ENCODE results near the gene BDKRB1.

BDKRB1 gene

DNA sequence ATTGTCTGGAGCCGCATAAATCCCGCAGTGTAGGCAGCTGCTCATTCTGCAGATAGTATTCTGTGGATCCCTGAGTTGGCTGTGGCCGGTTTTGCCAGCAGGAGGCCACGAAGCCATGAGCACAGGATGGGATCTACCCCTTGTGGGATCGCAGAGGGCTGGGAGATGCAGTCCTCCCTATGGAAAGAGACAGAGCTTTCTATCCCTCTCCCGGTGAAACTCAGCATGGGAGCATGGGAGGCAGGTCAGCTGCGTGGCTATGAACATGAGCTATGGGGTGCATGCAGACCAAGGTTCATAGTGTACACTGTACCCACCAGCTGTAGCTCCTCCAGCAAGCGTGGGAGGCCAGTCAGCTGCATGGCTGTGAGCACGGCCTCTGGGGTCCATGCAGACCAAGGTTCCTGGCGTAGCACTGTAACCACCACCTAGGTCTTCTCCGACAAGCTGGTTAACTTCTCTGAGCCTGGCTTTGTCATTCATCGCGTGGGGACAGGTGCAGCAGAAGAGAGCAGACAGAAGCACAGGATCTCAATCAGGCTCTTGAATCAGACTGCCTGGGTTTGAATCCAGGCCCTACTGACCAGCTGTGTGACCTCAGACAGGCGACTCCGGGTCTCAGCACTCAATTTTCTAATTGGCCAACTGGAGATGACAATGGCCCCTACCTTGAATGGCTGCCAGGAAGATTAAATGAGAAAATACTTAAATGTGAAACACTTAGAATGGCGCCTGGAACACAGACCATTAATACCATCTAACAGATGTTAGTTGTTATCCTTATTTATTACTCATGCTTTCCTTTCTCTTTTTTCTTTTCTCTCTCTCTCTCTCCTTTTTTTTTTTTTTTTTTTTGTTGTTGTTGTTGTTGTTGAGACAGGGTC lies 6.0 kb downstream of the BDKRB1 start:
- DNase-seq: no peak

DNA sequence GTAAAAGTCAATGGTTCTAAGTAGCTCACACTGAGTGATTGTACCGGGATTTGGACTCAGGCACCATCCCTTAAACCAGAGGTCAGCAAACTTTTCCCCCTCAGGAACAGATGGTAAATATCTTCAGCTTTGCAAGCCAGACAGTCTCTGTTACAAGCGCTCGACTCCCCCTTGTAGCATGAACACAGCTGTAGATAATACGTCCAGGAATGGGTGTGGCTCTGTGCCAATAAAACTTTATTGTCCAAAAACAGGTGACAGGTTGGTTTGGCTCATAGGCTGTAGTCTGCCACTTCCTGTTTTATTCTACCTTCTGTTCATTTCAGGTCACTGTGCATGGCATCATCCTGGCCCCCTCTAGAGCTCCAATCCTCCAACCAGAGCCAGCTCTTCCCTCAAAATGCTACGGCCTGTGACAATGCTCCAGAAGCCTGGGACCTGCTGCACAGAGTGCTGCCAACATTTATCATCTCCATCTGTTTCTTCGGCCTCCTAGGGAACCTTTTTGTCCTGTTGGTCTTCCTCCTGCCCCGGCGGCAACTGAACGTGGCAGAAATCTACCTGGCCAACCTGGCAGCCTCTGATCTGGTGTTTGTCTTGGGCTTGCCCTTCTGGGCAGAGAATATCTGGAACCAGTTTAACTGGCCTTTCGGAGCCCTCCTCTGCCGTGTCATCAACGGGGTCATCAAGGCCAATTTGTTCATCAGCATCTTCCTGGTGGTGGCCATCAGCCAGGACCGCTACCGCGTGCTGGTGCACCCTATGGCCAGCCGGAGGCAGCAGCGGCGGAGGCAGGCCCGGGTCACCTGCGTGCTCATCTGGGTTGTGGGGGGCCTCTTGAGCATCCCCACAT lies 7.6 kb downstream of the BDKRB1 start:
- no peak for DNase-seq

DNA sequence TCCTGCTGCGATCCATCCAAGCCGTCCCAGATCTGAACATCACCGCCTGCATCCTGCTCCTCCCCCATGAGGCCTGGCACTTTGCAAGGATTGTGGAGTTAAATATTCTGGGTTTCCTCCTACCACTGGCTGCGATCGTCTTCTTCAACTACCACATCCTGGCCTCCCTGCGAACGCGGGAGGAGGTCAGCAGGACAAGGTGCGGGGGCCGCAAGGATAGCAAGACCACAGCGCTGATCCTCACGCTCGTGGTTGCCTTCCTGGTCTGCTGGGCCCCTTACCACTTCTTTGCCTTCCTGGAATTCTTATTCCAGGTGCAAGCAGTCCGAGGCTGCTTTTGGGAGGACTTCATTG lies 8.2 kb downstream of the BDKRB1 start:
- DNase-seq: no peak

DNA sequence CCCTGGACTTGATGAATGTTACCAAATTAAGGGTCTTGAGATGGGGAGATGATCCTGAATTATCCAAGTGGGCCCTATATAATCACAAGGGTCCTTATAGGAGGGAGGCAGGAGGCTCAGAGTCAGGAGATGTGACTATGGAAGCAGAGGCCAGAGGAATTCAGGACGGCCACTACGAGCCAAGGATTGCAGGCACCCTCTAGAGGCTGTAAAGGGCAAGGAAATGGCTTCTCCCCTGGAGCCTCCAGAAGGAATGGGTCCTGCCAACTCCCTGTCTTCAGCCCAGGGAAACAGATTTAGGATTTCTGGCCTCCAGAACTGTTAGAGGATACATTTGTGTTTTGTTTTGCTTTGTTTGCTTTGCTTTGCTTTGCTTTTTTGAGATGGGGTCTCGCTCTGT lies 8.8 kb downstream of the BDKRB1 start:
- DNase-seq: no peak

DNA sequence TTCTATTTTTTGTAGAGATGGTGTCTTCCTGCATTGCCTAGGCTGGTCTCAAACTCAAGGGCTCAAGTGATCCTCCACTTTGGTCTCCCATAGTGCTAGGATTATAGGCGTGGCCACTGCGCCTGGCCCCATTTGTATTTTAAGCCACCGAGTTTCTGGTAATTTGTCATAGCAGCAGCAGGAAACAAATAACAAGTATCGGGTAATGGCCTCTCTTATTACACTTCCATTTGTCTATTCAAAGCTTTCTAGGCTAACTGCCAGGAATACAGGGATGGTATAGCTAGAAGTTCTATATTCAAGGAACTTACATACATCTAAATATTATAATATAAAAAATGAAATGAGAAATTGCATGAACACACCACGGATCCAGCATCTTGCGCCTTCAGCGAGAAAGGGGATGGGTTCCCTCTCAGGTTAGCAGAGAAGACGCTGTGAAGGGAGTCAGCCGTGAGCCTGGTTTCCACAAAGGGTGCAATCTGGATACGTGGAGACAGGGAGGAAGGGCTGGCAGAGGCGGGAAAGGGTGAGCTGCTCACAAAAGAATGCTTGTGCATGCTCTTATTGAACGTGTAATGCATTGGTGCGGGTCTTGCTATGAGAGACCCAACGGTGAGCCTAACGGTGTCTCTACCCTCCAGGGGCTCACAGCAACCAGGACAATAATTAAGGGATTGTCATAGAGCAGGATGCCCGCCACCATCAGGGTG lies 9.5 kb downstream of the BDKRB1 start:
- DNase-seq: no peak

DNA sequence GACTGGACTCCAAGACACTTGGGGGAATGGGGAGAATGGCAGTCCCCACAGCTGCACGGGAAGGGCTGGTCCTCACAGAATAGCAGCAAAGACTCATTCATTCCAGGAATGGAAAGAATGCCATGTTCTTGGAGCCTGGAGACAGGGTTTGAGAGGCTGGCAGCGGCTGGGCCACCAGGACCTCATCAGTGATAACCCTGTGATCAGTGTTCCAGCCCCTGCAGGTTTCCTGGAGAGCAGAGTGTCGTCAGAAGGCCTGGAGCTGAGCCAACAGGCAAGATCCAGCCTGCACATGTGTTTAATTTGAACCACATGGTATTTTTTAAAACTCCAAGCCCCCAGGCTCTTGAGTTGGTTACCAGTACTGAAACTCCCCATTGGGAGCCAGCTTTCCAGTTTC lies 11.3 kb downstream of the BDKRB1 start:
- no peak for DNase-seq

DNA sequence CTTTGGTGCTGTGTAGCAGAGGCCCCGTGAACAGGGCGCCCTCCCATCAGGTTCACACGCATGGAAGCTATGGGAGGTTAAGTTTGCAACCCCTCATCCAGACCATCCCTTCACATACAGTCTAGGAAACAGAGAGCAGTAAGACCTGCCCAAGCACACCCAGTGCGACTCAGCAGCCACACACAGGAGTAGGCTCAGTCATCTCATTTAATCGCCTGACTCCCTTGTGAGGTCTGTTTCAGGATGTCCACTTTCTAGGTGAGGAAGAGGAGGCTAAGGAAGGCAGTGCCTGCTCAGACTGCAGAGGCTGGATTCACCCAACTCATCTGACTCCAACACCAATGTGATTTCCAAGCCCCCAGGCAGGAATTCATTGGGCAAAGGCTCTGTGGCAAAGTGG lies 11.9 kb downstream of the BDKRB1 start:
- no peak for DNase-seq

DNA sequence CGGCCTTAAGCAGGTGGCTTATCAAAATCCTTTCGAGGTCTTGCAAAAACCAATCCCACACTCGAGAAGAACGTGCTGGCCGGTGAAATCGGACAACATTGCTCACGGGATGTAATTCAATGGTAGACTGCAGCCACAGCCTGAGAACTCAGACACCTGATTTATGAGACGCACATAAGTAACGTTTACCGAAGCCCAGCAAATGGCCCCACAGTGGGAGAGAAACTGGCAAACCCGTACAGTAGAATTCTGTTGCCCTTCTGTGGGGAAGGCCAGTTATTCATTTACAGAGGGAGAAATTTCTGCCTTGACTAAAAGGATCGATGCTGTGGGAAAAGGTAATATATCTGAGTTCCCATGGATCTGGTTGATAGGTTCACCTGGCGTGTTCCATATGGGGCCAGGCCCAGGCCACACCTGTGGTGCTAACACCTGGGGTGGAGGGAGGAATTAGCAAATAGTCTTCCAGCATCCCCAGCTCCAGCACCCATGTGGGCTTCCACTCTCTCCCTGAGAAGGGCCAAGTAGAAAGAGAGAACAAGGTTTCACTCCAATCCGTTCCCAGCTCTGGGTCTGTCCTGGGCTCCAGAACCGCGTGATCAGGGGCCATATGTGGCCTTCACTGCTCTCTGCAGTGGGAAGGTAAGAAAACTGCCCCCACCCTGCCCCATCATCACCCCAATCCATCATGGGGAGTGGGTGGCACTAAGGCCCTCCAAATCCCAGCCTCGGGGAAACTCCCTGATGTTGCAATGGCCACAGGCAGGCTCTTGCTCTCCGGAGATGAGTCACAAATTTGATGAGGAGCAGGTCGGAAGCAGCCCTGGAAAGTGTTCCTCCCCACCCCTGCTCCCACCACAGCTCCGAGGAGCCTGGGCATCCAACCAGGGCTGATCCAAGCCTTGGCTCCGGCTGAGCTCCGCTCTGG lies 12.7 kb downstream of the BDKRB1 start:
- DNase-seq: peak; percentile 81

DNA sequence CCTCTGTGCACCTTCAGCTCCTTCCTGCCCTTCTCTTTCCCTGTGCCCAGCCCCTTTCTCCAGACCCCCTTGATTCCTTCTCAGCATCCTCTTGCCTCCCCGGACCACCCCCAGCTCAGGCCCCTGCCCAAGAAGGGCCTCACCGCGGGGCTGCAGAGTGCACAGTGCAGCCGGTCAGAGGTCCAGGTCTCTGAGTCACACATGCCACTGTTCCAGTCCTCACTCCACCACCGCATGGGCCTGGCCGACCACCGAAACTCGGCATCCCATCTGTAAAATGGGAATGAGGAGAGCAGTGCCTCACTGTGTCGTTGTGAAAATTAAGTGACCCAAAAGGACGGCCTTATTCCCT lies 13.3 kb downstream of the BDKRB1 start:
- DNase-seq: no peak

DNA sequence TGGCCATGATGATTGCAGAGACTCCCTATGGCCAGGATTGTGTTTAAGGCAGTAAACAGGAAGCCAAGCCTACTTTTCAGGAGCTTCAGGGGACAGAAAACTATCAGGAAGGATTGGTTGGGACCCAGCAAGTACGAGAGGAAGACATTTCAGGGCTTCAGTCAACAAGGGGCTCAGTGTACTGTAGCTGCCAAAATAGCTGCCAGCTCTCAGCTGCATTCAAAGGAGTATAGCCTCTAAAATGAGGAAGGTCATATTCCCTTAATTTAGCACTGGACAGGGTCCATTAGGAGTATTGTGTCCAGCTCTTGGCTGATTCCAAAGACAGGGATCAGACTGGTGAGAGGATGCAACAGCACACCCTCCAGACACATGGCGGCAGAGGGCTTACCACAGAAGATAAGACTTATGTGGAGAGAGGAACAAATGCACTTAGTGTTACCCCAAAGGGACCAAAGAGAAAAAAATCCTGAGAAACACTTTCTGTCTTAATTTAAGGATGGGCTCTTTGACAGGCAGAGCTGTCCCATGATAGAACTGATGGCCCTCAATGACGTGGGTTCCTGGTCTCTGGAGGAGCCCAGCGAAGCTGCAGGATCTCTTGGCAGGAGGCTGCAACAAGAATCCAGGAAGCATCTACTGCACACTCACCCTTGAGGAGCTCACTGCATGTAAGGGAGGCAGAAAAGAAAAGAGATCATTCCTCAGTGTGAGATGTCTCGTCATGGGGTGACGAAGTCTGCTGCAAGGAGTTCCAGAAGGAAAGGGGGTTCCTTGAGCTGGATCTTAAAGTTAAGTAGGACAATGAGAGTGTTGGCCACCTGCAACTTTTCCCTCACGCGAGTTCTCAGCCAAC lies 14.8 kb downstream of the BDKRB1 start:
- DNase-seq: no peak

DNA sequence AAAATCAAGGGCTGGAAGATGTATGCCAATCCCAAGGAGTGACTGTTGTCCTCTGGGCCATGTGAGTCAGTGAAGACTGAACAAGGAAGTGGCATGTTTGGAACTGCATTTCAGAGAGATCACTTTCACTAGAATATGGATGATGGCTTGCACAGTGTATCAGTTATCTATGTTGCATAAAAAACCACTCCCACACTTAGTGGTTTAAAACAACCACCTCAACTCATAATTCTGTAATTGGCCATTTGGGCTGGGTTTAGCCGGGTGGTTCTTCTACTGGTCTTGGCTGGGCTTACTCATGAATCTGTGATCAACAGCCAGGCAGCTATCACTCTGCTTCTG lies 15.4 kb downstream of the BDKRB1 start:
- no peak for DNase-seq

DNA sequence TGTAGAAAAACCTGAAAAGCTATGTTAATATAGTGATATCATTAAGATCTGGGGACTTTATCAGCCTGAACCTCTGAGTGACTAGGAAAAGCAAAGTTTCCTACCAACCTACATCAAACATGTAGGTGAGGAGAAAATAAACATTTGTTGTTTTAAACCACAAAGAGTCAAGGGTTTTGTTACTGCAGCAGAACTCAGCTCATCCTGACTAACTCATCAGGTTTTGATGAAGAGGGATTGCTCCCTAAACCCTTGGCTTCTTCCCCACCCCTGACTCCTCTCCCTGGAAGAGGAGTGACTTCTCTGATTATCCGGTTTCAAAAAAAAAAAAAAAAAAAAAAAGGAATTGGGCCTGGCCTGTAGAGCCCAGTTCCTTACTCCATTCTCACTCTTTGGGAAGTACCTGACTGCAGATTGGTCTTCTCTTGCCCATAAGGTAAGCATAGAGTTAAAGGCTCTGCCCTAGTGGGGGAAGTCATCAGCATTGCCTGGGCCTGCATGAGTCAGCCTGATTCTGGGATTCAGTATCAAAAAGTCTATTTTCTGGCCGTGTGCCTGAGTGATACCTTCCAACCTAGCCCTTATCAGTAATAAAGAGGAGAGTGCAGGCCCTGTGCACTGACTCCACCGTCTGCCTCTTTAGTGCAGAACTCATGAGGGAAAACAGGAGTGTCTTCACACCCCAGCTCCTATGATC lies 16.9 kb downstream of the BDKRB1 start:
- no peak for DNase-seq

DNA sequence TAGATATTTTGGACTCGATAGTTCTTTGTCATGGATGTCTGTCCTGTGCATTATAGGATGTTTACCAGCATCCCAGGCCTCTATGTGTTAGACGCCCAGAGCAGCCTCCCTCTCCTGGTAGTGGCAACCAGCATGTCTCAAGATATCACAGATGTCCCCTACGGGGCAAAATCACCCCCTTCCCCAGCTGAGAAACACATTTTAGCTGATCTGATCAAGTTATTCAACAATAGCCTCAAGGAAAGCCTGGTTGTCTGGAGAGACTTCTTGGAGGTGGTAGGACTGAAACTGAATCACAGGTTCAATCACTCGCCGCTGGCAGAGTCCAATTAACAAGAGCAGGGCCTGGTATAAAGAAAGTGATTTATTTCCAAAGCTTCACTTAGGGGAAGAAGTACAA lies 17.6 kb downstream of the BDKRB1 start:
- no peak for DNase-seq

DNA sequence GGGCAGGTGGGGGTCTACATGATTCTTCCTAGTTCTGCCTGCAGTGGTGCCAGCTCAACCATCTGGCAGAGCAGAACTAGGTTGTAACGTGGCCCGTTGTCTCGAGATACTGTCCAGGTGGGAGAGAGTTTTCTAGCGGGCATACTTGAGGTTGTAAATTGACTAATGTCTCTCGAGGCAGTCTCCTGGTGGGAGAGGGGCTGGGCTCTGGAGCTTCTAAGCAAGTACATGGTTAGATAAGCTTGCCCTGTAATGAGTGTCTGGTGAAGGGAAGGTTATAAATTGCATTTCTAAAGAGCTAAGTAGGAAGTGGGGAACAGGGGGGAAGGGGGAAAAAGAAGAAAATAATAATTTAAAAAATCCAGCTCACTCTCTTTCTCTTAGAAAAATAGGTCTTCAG lies 18.1 kb downstream of the BDKRB1 start:
- no peak for DNase-seq

DNA sequence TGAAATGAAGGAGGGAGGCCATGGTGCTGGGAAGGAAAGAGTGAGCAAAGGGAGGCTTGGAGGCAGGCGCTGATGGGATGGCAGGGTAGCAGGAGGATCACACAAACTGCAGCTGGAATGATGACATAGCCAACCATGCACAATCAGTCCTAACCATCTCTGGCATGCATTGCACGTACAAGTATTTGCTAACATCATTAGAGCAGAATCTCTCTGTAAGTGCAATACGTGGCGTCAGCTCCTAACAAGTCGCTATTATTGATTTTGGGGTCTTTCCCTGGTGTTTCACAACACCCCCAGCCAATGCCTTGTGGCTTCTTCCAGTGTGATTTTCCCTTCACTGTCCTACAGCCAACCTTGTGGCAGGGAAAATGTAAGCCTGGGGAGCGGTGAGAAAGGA lies 18.5 kb downstream of the BDKRB1 start:
- no peak for DNase-seq

DNA sequence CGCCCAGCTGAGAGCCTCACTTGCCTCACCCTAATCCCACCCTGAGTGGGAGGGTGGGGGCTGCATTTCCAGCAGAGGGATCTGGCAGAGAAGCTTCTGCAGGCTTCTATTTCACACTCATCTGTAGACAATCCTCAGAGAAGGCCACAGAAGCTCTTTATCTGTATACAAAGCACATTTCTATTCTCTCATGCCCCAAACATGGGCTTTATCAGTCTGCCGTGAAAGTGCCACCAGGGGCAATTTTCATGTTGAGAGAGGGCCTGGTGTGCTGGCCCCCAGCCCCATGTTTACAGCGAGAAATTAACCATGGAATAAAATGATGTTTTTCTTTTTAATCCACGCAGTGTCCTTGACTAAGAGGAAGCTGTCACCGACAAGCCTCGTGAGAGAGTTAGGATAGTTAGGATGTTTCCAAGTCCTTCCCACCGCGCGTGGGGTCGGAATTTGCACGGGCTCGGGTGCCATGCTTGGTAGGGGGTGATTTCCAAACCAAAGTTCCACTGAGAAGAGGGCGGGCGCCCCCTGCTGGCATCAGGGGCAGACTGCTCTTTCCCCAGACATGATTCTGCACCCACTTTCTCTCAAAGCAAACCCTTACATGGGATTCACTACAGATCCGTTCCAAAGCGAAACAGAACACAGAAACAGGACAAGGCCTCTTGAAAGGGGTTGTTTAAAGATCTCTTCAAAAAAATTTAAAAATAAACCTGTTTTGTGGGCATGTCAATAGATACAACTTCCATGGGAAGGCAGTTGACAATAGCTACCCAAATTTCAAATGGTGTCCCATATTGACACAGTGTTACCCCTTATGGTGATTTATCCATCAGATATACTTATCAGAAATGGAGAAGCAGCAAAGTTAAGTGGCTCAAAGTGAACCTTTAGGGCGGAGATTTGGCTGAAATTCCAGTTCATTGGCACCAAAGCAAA lies 19.4 kb downstream of the BDKRB1 start:
- peak; percentile 35 for DNase-seq

DNA sequence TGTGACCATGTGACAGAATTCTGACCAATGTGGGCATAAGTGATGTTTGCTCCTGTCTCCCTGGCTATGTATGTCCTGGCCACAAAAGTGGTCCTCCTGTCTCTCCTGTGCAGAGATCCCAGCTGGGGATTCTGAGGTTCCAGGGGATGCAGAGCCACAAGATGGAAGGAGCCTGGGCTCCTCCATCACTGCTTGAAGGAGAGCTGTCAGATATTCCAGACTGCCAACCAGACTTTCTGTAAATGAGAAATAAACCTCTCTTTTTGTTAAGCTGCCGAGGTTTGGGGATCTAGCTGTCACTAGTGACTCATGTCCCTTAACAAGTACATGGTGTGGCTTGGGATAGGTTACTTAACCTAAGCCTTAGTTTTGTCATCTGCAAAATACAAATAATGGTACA lies 21.9 kb downstream of the BDKRB1 start:
- DNase-seq: no peak

DNA sequence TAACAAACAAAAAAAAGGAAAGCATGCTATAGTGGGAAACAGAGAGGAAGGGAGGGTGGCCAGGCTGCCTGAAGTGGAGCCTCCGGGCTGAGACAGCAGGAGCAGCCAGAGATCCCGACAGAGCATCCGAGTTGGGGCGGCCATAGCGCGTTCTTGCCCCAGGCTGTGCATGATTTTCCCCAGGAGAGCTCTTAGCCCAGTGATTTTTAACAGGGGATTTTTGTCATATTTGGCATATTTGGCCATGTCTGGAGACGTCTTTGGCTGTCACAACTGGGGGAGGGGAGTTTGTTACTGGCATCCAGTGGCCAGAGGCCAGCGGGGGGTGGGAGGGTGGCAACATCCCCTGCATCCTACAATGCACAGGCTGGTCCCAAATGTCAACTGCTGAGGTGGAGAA lies 23.6 kb downstream of the BDKRB1 start:
- no peak for DNase-seq

DNA sequence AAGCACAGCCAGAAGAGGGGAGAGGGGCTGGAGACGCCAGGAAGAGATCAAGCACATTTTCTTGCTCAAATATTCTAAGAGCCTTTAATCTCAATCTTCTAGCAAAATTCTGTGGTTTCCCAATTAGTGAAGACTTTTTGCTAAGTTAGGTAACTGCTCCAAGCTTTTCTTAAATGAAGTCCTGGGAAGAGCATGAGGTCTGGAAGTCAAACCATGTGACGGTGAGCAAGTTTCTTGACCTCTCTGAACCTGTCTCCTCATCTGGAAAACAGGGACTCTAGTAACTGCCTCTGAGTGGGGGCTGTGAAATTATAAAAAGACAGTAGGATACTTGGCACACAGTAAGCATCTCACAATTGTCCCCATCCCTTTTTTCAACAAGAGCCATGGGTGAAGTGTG lies 24.1 kb downstream of the BDKRB1 start:
- DNase-seq: no peak

DNA sequence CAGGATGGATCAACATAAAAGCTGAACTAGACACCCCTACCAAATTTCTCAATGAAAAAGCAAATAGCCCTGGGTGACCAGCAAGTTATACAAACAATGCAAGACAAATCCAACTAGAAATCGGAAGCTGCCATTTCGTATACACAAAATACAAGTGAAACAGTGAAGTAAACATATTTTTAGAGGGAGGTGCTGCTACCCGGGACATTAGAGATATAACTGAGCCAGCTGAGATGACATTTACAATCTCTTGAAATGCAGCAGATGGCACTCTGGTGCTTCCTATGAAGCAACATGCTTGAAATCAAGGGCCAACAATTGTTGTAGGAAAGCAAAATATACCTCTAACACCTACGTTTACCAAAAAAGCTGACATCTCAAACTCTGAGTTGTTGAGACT lies 25.5 kb downstream of the BDKRB1 start:
- no peak for DNase-seq
